Measurements from ENCODE around the gene VEGFA.
A peak's percentile ranks its signal among the peaks of the same experiment; 100 is the strongest.

DNA sequence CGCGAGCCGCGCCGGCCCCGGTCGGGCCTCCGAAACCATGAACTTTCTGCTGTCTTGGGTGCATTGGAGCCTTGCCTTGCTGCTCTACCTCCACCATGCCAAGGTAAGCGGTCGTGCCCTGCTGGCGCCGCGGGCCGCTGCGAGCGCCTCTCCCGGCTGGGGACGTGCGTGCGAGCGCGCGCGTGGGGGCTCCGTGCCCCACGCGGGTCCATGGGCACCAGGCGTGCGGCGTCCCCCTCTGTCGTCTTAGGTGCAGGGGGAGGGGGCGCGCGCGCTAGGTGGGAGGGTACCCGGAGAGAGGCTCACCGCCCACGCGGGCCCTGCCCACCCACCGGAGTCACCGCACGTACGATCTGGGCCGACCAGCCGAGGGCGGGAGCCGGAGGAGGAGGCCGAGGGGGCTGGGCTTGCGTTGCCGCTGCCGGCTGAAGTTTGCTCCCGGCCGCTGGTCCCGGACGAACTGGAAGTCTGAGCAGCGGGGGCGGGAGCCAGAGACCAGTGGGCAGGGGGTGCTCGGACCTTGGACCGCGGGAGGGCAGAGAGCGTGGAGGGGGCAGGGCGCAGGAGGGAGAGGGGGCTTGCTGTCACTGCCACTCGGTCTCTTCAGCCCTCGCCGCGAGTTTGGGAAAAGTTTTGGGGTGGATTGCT lies 1.3 kb downstream of the VEGFA start:
- TF ChIP-seq, protein P1, sequence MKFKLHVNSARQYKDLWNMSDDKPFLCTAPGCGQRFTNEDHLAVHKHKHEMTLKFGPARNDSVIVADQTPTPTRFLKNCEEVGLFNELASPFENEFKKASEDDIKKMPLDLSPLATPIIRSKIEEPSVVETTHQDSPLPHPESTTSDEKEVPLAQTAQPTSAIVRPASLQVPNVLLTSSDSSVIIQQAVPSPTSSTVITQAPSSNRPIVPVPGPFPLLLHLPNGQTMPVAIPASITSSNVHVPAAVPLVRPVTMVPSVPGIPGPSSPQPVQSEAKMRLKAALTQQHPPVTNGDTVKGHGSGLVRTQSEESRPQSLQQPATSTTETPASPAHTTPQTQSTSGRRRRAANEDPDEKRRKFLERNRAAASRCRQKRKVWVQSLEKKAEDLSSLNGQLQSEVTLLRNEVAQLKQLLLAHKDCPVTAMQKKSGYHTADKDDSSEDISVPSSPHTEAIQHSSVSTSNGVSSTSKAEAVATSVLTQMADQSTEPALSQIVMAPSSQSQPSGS (IDR thresholded peaks at IDR 0.05; ENCODE audit: low read length): no peak
- no peak for TF ChIP-seq EP300 (IDR thresholded peaks at IDR 0.05; ENCODE audit: borderline replicate concordance in 1 of 2, low read depth in 2 of 2, low read length in 2 of 2)
- TF ChIP-seq, protein P2, sequence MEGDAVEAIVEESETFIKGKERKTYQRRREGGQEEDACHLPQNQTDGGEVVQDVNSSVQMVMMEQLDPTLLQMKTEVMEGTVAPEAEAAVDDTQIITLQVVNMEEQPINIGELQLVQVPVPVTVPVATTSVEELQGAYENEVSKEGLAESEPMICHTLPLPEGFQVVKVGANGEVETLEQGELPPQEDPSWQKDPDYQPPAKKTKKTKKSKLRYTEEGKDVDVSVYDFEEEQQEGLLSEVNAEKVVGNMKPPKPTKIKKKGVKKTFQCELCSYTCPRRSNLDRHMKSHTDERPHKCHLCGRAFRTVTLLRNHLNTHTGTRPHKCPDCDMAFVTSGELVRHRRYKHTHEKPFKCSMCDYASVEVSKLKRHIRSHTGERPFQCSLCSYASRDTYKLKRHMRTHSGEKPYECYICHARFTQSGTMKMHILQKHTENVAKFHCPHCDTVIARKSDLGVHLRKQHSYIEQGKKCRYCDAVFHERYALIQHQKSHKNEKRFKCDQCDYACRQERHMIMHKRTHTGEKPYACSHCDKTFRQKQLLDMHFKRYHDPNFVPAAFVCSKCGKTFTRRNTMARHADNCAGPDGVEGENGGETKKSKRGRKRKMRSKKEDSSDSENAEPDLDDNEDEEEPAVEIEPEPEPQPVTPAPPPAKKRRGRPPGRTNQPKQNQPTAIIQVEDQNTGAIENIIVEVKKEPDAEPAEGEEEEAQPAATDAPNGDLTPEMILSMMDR (IDR thresholded peaks at IDR 0.05; ENCODE audit: control extremely low read depth in 1 of 3, insufficient read depth in 1 of 3, low read depth in 1 of 3, low read length in 3 of 3): no peak
- peak in 1 of 2 experiments; percentile 58; a peak in 2 of 4 replicates for TF ChIP-seq SIN3A (conservative IDR thresholded peaks at IDR 0.05 in 1 of 2, IDR thresholded peaks at IDR 0.05 in 1 of 2; ENCODE audit: low read depth in 1 of 2, low read length in 2 of 2)
- TF ChIP-seq TBP (IDR thresholded peaks at IDR 0.05; ENCODE audit: low read depth, low read length): 0 out of 2 replicates have a peak, but pooled peaks have one; percentile 18
- TF ChIP-seq, protein P3, sequence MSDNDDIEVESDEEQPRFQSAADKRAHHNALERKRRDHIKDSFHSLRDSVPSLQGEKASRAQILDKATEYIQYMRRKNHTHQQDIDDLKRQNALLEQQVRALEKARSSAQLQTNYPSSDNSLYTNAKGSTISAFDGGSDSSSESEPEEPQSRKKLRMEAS (IDR thresholded peaks at IDR 0.05): no peak
- no peak for TF ChIP-seq EZH2 (IDR thresholded peaks at IDR 0.05; ENCODE audit: low read depth, low read length, severe bottlenecking)
- TF ChIP-seq KDM1A (IDR thresholded peaks at IDR 0.05; ENCODE audit: borderline replicate concordance, low read length): no peak
- TF ChIP-seq GTF2F1 (IDR thresholded peaks at IDR 0.05; ENCODE audit: borderline replicate concordance, low read depth, low read length): no peak
- TF ChIP-seq CBX5 (IDR thresholded peaks at IDR 0.05; ENCODE audit: low read depth, low read length): no peak
